Left renal pelvis (tissue), 4 donors: ENCODE data around the gene CFAP210. TPM values are rescaled to one million over a fixed set of nuclear protein-coding genes. Genes with fewer than 3 reads are reported as not detected.
A peak's percentile ranks its signal among the peaks of the same experiment; 100 is the strongest.

Experiments
- DNase-seq, 4 donors: peaks; one replicate each; pipeline ENCODE4 v3.0.0-alpha.2; 2013; ENCODE audit warnings: low read depth in 4 of 4, low spot score in 3 of 4
- polyA plus RNA-seq, 4 donors: library from polyadenylated mRNA; unstranded; fragments of 120-200 nt; gene quantifications; one replicate each; pipeline ENCODE4 v1.2.1, GENCODE V29; 2013; ENCODE audit not compliant: insufficient read length in 4 of 4

The CFAP210 gene
- polyA plus RNA-seq: 1 to 10 TPM in 3 of 4 donors, under 1 TPM in 1; 0.94 to 3.4 (median 2.5) TPM

GRCh38 chr2:169694113-169694893 lies at the start of gene CFAP210, which contains the start of gene PHOSPHO2:
CFAP210 (minus strand) TSS chr2:169694405; CDS start chr2:169694327, 78 bp downstream.
PHOSPHO2 (plus strand) TSS chr2:169694469; CDS start chr2:169700972, 6,503 bp downstream.
- DNase-seq: peak; percentile 86 to 92 (median 90)

- DNase-seq: no peak
Measured at GRCh38 chr2:169743549-169743948, 49.3 kb upstream of the CFAP210 start.

GRCh38 chr2:169739351-169739750 lies 45.1 kb upstream of the CFAP210 start:
- DNase-seq: no peak

- no peak for DNase-seq
Measured at GRCh38 chr2:169738566-169739229, 44.5 kb upstream of the CFAP210 start.

- no peak for DNase-seq
Measured at GRCh38 chr2:169736902-169737301, 42.7 kb upstream of the CFAP210 start.

- DNase-seq: no peak
Measured at GRCh38 chr2:169735623-169736022, 41.4 kb upstream of the CFAP210 start.

GRCh38 chr2:169734169-169734847 lies 40.1 kb upstream of the CFAP210 start:
- DNase-seq: peak in 1 of 4 donors; percentile 14

- DNase-seq: no peak
Measured at GRCh38 chr2:169732583-169733358, 38.6 kb upstream of the CFAP210 start.

GRCh38 chr2:169732075-169732474 lies 37.9 kb upstream of the CFAP210 start:
- no peak for DNase-seq

- no peak for DNase-seq
Measured at GRCh38 chr2:169729274-169729605, 35.0 kb upstream of the CFAP210 start.

- no peak for DNase-seq
Measured at GRCh38 chr2:169727065-169727464, 32.9 kb upstream of the CFAP210 start.

- DNase-seq: no peak
Measured at GRCh38 chr2:169721016-169721415, 26.8 kb upstream of the CFAP210 start.

- no peak for DNase-seq
Measured at GRCh38 chr2:169718930-169719504, 24.8 kb upstream of the CFAP210 start.

GRCh38 chr2:169717691-169718063 lies 23.5 kb upstream of the CFAP210 start:
- DNase-seq: no peak

GRCh38 chr2:169716938-169717690 lies 22.9 kb upstream of the CFAP210 start:
- DNase-seq: no peak

- no peak for DNase-seq
Measured at GRCh38 chr2:169716238-169716886, 22.2 kb upstream of the CFAP210 start.

- DNase-seq: no peak
Measured at GRCh38 chr2:169715379-169716237, 21.4 kb upstream of the CFAP210 start.

- DNase-seq: no peak
Measured at GRCh38 chr2:169714699-169715098, 20.5 kb upstream of the CFAP210 start.
